ES-I3 (cell line): Measurements from ENCODE around the gene GJB2.
A peak's percentile ranks its signal among the peaks of the same experiment; 100 is the strongest.

ENCODE experiments used
- H3K36me3 ChIP-seq: 2 replicates; pipeline ENCODE4 v1.6.1; 2013; ENCODE audit warnings: mild to moderate bottlenecking, low read length, control low read depth, moderate library complexity; ENCODE audit not compliant: insufficient read depth
- H3K4me1 ChIP-seq: 2 replicates; pipeline ENCODE4 v1.6.1; 2013; ENCODE audit warnings: mild to moderate bottlenecking, control low read depth, low read length; ENCODE audit not compliant: insufficient read depth
- H3K9ac ChIP-seq: 2 replicates; pipeline ENCODE4 v1.6.1; 2013; ENCODE audit warnings: low read depth, mild to moderate bottlenecking, low read length, moderate library complexity
- H3K9me3 ChIP-seq: 2 replicates; pipeline ENCODE4 v1.6.1; 2013; ENCODE audit warnings: mild to moderate bottlenecking, low read length, moderate library complexity; ENCODE audit not compliant: control insufficient read depth, insufficient read depth

Gene GJB2

DNA sequence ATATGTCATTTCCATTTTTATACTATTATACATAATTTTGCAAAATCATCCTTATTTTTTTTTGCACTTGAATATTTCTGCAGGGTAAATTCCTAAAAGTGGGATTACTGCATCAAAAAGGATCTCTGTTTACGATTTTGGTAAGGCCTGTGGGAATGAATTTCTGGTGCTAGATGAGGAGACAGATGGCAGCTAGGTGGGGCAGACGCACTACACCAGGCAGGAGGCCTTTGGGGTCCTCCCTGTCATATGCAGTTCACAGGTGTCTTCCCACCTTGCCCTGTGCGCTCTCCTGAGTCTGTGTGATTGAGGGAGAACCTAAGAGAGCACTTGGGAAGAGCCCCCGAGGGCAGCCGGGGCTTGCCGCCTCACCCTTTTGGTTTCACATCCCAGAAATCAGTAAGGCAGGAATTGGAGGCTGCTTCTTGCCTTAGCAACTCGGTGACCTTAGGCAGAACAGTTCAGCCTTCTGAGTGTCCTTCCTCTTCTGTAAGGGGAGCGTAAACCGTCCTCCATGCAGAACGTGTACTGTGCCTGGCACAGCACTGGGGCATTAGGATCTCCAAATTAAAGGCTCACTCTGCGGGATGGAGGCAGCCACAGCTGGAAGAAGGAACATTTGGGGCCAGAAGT lies 13.4 kb upstream of the GJB2 start:
- no peaks in the 10 kb centered on the region for H3K36me3 ChIP-seq
- H3K9me3 ChIP-seq, result no peaks in the 10 kb centered on the region; the same call in 1 of the 2 replicates
- no peak overlapping the region for H3K9ac ChIP-seq
- H3K4me1 ChIP-seq, result no peaks in the 10 kb centered on the region

DNA sequence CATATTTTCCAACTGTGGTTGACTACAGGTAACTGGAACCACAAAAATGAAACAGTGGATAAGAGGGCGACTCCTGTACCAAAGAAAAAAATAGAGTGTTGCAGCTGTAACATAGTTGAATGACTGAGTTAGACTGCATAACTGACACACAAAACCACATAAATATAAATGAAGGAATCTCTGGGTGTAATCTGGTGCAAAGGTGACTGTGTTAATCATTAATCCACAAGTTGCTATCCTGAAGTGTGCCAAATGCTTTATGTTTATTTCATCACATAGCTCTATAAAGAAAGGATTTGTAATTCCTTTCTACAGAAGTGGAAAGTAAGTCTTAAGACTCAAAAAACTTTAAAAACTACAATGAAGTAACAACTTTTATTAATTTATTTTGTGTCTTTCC lies 6.0 kb upstream of the GJB2 start:
- H3K4me1 ChIP-seq, result peaks cover 5% of the 10 kb centered on the region; the same call in 1 of the 2 replicates
- H3K9me3 ChIP-seq, result no peaks in the 10 kb centered on the region; the same call in none of the 2 replicates
- no peak overlapping the region for H3K9ac ChIP-seq
- H3K36me3 ChIP-seq, result no peaks in the 10 kb centered on the region

DNA sequence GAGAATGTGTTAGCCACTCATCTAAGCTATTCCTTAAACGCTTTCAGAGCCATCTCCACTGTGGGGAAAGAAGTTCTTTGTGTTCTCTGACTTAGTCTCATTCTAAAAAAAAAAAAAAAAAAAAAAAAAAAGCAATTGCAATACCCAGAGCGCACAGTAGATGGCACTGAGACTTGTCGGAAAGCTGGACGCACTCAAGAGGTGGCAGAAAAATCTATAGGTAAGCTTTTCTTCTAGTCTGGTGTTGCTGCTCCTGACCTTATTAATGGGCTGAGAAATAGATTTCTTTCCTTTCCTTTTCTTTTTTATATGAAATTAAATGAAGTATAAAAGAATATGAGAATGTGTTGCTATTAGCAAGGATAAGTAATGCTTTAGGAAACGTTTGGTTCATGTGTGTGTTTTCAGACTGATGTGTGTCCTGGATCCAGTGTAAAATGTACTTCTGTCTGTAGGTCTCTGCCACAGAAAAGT lies 4.7 kb upstream of the GJB2 start:
- H3K9ac ChIP-seq, result no peak overlapping the region
- no peaks in the 10 kb centered on the region for H3K36me3 ChIP-seq
- H3K9me3 ChIP-seq, result no peaks in the 10 kb centered on the region; the same call in 1 of the 2 replicates
- H3K4me1 ChIP-seq, result peaks cover 5% of the 10 kb centered on the region; the same call in 1 of the 2 replicates

DNA sequence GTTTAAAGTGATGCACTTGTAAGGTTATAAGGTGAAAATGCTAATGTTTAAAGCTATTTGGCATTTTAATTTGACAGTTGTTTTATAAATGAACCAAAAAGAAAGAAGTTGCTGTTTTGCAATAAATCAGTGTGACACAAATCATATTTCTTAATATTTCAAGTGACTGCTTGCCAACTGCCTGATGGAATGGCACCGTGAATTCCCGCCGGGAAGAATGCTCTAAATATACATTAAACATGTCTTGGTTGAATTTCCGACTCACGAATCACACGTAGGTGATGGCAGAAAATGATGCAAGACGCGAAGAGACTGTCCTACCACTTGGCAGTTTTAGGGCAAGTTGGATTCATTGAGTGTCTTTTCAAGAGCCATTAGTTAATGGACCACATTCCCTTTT lies 3.1 kb upstream of the GJB2 start:
- Histone ChIP-seq H3K36me3 (no peaks in the 10 kb centered on the region), H3K4me1 (peaks cover 5% of the 10 kb centered on the region; the same call in 1 of the 2 replicates), H3K9me3 (no peaks in the 10 kb centered on the region; the same call in 1 of the 2 replicates), H3K9ac (no peak overlapping the region)

DNA sequence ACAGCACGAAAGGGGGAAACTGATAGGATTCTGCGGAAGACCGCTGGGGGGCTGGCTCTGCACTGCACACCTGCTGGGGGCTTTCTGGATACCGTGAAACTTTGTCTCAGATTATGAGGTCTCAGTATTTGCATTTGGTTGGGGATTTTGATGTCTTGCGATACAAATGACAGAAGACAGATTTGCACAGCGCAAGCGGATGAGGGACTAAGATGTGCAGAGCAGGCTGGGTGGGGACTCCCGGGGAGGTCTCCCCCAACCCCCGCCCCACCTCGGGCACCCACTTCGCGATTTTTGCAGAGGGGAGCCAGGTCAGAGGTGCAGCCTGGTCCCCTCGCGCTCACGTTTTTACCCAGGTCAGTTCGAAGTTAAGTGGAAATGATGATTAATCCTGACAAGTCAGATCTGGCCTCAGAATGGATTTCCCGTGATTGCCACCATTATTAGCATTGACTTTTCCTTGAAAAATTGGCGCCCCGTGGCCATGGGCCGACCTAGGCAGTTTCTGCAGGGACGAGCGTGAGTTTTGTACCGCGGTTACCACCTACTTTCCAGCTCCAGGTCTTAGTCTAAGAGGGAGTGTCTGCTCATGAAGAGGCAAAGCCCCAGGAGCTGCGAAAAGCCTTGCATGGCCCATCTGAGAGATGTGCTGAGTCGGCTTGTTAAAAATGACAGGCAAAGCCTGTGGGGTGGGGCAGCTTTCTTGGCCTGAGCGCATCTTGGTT lies 1.3 kb upstream of the GJB2 start:
- peak overlapping the region; percentile 48; the same call in 1 of the 2 replicates for H3K9ac ChIP-seq
- peaks cover 5% of the 10 kb centered on the region; the same call in 1 of the 2 replicates for H3K4me1 ChIP-seq
- no peaks in the 10 kb centered on the region for H3K36me3 ChIP-seq
- H3K9me3 ChIP-seq, result no peaks in the 10 kb centered on the region; the same call in 1 of the 2 replicates

DNA sequence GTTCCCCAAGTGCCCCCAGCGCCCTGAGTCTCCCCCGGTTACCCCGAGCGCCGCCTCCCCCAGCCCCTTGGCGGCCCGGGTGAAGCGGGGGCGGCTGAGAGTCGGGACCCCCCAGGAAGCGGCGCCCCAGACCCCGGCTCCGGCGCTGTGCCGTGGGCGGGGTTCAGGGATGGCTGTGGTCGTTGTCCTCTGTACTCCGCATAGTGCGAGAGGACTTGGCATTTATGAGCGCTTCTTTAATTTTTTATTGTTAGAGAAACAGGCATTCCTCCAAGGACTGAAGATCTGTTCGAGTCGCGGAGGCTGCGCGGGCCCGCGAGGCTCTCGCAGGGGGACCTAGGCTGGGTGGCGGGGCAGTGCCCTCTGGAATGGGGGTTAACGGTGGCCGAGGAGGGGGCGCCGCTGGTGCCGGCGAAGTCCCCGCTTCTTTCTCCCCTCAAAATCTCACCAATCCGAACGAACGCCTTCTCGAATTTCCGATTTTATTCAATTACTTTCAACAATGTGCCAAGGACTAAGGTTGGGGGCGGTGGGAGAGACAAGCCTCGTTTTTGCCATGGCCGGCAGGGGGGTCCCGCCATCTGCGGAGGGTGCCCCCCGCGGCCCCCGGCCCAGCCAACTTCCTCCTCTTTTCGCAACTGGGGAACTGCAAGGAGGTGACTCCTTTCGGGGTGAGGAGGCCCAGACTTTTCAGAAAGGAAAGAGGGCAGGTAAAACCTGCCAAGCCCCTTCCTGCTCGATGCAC lies 596 bp upstream of the GJB2 start:
- Histone ChIP-seq H3K9ac (peak overlapping the region; percentile 48), H3K9me3 (no peaks in the 10 kb centered on the region; the same call in 1 of the 2 replicates), H3K36me3 (no peaks in the 10 kb centered on the region), H3K4me1 (peaks cover 5% of the 10 kb centered on the region; the same call in 1 of the 2 replicates)

DNA sequence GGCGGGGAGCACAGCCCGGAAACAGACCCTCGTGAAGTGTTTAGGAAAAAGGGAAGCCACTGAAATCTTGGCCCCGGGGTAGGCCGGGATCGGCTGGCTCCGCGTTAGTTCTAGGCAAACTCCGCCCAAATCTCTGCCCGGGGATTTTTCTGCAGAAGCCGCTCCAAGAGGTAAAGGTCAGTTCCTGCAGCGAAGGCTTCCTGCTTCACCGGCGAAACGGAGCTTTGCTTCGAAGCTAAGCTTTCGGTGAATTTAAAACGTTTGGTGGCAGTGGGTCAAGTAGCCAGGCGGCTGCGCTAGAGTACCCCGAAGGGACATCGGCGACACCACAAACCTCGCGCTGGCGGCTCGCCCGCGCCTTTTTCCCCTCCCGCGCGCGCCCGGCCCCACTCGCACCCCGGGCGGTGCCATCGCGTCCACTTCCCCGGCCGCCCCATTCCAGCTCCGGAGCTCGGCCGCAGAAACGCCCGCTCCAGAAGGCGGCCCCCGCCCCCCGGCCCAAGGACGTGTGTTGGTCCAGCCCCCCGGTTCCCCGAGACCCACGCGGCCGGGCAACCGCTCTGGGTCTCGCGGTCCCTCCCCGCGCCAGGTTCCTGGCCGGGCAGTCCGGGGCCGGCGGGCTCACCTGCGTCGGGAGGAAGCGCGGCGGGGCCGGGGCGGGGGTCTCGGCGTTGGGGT lies 441 bp downstream of the GJB2 start:
- Histone ChIP-seq H3K36me3 (no peaks in the 10 kb centered on the region), H3K4me1 (peaks cover 5% of the 10 kb centered on the region; the same call in 1 of the 2 replicates), H3K9ac (peak overlapping the region; percentile 55; the same call in 1 of the 2 replicates), H3K9me3 (no peaks in the 10 kb centered on the region; the same call in 1 of the 2 replicates)

DNA sequence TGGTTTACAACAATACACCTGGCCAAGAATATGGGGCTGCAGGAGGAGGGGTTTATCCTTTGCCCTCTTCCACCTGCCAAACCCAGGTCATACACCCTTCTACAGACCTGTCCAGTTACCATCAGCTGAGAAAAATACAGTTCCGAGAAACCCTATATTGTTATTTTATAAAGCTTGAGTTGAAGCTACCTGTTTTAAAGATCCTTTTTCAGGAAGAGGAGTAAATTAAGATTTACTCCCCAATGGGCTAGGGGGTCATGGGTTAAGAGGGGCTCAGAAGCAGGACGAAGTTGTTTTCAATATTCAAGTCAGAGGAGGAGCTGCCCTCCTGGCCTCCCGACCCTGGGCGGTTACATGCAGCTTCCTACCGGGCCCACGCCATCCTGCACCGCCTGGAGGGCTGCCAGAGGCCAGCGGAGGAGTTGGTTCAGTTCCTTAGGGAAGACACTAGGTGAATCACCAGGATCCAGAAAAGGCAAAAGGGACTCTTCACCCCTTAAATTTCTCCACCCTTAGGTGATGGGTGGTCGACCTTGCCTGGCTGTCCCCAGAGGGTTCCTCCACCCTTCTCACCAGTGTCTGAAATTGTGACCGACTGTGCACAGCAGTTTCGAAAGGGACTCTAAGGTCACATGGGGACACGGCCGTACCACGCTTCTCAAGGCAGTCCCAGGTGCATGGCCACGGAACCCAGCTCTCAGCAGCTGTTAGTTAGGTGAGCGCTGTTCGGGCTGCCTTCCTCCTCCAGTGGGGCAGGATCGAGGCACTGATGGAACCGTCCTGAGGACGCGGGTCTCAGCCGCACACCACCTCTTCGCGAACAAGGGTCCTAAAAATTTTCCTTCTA lies 1.2 kb downstream of the GJB2 start:
- Histone ChIP-seq H3K9ac (peak overlapping the region; percentile 55; the same call in 1 of the 2 replicates), H3K9me3 (no peaks in the 10 kb centered on the region; the same call in 1 of the 2 replicates), H3K4me1 (peaks cover 5% of the 10 kb centered on the region; the same call in 1 of the 2 replicates), H3K36me3 (no peaks in the 10 kb centered on the region)

DNA sequence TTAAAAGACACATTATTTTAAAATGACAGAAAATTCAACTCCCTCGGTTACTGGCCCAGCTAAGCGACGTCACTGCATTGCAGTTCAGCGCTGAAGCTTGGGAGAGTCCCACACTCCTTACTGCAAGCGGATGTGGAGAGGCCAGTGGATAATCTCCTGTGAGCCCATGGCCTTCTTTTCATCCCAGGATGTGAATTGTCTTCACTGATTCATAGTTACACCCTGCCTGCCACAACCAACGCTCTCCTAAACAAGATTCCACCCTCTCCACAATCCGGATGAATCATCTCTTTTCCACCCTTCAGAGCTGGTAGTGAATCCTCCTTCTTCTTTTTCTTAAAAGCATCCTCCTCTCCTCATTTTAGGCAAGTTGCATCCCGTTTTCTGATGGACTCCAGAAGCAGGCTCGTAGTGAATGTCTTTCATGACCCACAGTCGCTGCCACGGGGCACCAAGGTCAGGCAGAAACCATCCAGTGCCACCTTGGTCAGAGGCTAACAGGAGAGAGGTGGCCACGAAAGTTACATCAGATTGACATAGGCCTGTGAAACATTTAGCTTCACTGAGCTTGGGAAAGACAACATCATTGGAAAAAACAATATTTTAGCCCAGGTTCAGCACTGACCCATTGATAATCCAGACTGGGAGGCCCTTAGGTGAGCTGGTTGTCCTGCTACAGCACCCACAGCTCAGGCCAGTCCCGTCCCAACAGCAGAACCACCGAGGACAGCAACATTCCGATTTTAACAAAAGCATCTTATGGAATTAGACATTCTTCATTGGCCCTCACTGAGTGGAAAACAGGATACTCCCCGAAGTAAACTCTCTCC lies 2.0 kb downstream of the GJB2 start:
- Histone ChIP-seq H3K9me3 (no peaks in the 10 kb centered on the region; the same call in 1 of the 2 replicates), H3K36me3 (no peaks in the 10 kb centered on the region), H3K4me1 (peaks cover 5% of the 10 kb centered on the region; the same call in 1 of the 2 replicates), H3K9ac (no peak overlapping the region)

DNA sequence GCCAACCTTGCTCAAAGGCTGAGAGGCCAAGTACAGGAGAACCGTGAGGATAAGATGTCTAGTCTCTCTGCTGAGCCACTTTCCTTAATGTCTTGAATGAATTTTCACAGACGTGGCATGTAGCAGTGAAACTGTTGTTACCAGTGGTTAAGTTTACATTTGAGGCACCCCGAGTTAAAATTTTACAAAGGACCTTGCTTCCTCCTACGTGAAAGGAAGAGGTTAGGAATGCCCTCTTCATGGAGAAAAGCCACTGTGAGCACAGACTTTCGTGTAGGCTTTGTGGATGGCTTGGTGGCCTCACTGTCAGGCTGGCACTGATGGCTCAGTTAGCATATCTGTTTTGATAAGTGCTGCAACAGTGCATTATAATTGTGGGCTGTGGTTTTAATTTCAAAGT lies 2.7 kb downstream of the GJB2 start:
- no peak overlapping the region for H3K9ac ChIP-seq
- H3K36me3 ChIP-seq, result no peaks in the 10 kb centered on the region
- no peaks in the 10 kb centered on the region; the same call in 1 of the 2 replicates for H3K9me3 ChIP-seq
- H3K4me1 ChIP-seq, result peaks cover 5% of the 10 kb centered on the region; the same call in 1 of the 2 replicates

DNA sequence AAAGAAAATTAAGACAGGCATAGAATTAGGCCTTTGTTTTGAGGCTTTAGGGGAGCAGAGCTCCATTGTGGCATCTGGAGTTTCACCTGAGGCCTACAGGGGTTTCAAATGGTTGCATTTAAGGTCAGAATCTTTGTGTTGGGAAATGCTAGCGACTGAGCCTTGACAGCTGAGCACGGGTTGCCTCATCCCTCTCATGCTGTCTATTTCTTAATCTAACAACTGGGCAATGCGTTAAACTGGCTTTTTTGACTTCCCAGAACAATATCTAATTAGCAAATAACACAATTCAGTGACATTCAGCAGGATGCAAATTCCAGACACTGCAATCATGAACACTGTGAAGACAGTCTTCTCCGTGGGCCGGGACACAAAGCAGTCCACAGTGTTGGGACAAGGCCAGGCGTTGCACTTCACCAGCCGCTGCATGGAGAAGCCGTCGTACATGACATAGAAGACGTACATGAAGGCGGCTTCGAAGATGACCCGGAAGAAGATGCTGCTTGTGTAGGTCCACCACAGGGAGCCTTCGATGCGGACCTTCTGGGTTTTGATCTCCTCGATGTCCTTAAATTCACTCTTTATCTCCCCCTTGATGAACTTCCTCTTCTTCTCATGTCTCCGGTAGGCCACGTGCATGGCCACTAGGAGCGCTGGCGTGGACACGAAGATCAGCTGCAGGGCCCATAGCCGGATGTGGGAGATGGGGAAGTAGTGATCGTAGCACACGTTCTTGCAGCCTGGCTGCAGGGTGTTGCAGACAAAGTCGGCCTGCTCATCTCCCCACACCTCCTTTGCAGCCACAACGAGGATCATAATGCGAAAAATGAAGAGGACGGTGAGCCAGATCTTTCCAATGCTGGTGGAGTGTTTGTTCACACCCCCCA lies 3.8 kb downstream of the GJB2 start:
- no peak overlapping the region for H3K9ac ChIP-seq
- no peaks in the 10 kb centered on the region for H3K36me3 ChIP-seq
- peaks cover 1% of the 10 kb centered on the region; the same call in 1 of the 2 replicates for H3K4me1 ChIP-seq
- H3K9me3 ChIP-seq, result no peaks in the 10 kb centered on the region; the same call in 1 of the 2 replicates

DNA sequence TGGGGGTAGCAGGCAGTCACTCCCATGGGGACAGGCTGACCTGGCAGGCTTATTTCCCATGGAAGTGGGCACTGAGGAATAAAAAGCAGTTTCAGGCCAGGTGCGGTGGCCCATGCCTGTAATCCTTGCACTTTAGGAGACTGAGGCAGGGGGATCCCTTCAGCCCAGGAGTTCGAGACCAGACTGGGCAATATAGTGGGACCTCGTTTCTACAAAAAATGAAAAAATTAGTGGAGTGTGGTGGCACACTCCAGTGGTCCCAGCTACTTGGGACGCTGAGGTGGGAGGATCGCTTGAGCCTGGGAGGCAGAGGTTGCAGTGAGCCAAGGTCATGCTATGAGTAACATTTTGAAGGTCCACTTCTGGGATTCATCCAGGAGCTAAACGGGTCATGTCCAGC lies 6.0 kb downstream of the GJB2 start:
- no peak overlapping the region for H3K9ac ChIP-seq
- H3K9me3 ChIP-seq, result no peaks in the 10 kb centered on the region
- H3K36me3 ChIP-seq, result no peaks in the 10 kb centered on the region
- H3K4me1 ChIP-seq, result no peaks in the 10 kb centered on the region
